GM18520 (cell line): Measurements from ENCODE around the gene CD79A.

Experiments used
- ATAC-seq: cut with Tn5 transposase; IDR thresholded peaks from one replicate; pipeline ENCODE4 v1.9.1; 2021; ENCODE audit not compliant: unreplicated experiment

CD79A gene

DNA sequence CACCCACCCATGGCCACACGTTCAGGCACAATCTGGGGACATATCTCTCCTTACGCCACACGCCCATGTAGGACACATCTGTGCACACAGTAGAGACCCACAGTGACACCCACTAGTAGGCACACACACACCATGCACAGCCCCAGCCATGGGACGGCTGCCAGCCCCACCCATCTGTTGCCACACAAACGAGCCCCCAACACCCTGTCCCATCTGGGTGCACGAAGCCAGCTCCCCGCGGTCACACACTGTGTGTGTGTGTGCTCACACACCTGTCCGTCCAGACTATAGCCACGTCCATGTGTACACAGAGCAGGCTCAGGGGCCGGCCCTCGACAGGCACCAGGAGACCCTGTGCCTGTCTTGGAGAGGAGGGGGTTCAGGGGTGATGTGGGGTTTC, 40.6 kb downstream of the CD79A start:
- ATAC-seq = no peak

DNA sequence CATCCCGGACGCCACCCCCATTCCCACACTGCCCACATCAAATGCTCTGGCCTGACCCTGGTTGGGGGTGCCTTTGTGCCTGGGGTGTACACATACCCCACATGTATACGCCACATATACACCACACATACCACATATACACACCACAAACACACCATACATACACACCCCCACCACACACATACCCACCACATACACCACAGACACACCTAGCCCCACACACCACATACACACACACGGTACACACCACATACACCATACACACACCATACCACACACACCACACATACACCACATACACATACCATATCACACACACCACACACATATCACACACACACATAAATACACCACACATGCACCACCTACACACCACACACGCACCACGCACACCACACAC, 41.0 kb downstream of the CD79A start:
- no peak for ATAC-seq

DNA sequence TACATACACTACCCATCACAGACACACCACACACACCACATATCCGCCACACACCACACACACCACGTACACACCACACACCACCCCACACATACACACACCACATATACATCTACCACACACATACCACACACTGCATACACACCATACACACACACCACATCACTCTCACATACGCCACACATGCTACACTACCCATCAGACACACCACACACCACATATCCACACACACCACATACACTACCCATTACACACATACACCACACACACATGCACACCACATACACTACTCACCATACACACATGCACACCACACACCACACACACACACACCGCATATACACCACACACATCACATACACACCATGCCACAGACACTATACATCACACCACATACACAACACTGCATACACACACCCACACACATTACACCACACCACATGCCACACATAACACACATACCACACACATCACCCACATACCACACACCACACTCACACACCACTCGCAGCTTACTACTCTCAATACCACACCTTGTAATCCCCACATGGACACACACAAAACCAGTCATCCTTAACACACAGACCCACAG, 41.7 kb downstream of the CD79A start:
- ATAC-seq = no peak

DNA sequence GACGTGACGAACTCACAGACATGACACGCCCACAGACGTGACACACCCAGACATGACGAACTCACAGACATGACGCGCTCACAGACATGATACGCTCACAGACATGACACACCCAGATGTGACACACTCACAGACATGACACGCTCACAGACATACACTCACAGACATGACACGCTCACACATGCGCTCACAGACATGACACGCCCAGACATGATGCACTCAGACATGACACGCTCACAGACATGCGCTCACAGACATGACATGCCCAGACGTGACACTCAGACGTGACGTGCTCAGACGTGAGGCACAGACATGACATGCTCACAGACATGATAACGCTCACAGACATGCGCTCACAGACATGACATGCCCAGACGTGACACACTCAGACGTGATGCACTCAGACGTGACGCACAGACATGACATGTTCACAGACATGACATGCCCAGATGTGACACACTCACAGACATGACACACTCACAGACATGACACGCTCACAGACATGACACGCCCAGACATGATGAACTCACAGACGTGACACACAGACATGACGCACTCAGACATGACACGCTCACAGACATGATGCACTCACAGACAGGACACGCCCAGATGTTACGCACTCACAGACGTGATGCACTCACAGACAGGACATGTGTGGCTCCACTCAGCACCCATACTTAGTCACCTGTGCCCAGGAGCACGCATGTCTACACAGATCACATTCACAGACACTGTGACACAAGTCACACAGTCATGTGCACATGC, 43.1 kb downstream of the CD79A start:
- no peak for ATAC-seq

DNA sequence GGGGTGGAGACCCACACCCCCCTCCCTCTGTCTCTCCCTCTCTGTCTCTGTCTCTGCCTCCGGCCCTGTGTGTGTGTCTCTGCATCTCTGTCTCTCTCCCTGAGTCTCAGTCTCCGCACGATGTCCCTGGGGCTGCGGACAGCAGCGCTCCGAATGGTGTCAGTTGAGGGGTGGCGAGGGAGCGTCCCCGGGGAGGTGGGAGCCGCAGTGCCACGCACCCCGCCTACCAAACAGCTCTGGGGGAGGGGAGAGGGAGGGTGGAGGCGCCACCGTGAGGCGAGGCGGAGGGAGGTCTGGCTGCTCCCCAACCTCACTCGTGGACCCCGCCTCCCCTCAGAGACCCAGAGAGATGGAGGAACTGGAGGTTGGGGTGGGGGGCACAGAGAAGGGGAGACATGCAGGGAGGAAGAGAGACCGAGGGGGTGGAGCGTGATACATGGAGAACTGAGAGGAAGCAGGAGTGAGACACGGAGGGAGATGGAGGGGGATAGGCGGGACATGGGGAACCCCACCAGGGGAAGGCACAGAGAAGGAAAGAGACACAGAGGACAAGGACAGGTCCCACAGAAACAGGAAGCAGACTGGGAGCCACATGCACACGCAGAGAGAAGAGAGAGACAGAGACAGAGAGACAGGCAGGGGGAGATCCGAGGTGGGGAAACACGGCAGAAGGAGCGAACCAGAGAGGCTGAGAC, 44.0 kb downstream of the CD79A start:
- no peak for ATAC-seq

DNA sequence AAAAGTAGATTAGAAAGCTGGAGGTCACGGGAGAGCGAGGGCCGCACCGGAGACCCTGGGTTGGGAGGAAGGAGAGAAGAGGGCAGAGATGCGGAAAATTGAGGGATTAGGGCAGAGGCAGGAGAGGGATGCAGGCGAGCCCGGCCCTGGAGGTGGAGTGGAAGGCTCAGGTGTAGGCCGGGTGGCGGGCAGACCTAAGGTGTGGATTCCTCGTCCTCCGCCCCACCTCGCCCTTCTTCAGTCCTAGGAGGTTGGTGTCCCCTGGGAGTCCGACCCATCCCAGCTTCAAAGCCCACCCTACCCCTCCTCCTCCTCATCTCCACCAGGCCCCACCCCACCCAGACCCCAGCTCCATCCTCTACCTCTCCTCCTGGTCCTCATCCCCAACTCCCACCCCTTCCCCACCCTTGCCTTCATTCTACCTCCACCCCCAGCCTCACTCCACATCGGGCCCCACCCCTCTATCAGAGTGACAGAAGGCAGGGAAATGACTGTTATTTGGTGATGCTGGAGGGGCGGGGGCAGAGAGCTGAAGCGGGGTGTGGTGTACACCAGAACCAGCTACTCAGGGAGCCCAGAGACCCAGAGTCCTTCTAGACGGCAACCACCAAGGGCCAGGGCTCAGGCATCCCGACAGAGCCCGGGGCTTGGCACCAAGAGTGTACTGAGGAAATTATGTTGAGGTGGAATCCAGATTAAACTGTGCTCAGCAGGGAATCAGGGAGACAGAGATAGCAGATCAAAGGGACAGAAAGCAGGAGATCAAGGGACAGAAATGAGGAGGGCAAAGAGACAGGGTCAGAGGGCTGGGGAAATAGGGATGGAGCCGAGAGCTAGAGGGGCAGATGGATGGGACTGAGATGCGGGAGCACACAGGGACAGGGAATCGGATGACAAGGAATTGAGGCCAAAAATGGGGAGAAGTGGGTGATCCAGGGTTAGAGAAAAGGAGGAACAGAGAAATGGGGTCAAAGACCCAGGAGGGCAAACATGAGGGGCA, 44.8 kb downstream of the CD79A start:
- no peak for ATAC-seq

DNA sequence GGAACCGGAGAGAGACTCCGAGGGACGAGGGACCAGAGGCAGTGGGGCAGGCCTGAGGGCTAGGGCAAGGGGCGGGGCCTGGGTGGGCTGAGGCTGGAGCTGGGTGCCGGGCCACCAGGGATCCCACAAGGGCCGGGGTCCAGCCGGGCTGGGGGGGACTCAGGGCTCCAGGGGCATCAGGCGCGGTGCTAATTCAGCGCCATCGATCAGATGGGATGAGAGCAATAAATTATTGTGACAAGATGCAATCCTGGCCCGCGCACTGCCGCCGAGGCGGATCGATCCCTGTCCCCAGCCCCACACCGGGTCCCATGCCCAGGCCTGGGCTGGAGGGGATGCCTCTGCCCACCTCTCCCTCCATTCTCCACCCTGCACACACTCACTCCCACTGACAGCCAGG, 45.5 kb downstream of the CD79A start:
- ATAC-seq = no peak

DNA sequence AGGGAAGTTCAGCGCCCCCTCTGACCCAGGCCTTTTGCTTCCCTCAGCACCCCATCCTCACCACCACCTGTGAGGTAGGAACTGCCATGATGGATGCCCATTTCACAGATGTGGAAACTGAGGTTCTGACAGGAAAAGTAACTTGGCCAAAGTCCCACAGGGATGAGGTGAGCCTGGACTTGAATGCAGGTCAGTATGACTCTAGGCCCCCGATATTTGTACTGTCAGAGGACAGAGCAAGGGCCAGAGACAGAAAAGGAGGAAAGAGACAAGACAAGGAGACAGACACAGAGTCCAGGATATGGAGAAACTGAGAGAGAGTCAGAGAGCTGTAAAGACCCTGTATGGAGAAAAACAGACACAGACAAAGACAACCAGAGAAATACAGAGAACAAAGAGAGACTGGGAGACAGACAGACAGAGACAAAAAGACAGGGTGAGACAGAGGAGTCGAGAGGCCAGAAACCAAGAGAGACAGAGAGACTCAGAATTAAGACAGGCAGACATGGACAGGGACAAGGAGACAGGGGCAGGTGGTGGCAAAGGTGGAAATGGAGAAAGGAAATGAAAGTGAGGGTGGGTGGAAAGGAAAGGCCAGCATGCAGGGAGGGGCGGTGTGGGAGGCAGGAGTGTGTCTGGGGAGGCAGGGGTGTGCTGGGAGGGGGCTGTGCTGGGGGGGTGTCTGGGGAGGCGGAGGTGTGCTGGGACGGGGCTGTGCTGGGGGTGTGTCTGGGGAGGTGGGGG, 46.1 kb downstream of the CD79A start:
- no peak for ATAC-seq

DNA sequence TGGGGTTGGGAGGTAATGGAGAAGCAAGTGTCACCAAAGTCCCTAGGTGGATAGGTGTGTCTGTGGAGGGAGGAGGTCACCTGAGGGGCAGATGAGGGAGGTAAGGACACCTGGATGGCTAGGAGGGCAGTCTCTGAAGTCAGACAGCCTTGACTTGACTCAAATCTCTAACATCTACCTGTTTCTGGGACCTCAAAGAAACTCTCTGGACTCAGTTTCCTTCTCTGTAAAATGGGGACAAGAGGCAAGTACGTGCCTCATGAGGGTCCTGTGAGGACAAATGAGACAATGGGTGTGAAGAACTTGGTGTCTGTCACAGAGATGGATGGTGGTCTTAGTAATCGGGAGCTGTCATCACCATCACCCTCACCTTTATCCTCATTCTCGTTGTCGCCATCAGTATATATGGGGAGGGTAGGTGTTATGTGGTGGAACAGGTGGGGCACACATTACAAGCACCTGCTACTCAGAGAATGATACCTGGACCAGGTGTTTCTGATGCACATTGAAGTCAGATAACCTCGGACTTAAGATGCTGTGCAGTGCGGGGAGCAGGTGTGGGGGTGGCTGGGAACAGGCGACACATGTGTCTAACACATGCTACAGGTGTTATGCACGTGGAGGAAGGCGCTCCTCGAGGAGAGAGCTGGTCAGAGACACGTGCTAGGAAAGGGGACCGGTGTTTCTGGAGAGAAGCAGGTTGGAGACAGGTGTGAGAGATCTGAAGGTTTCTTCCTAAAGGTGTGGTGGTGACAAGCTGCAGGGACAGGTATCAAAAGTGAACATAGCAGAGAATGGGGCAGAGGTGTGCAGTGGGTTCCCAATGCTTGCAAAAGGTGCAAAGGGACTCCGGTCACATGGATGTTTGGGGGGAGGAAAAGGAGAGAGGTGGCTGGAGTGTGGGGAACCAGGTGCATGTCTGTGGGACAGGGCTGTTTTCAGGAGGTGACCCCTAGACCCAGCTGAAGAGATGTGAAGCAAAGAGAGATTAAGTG, 47.4 kb downstream of the CD79A start:
- no peak for ATAC-seq

DNA sequence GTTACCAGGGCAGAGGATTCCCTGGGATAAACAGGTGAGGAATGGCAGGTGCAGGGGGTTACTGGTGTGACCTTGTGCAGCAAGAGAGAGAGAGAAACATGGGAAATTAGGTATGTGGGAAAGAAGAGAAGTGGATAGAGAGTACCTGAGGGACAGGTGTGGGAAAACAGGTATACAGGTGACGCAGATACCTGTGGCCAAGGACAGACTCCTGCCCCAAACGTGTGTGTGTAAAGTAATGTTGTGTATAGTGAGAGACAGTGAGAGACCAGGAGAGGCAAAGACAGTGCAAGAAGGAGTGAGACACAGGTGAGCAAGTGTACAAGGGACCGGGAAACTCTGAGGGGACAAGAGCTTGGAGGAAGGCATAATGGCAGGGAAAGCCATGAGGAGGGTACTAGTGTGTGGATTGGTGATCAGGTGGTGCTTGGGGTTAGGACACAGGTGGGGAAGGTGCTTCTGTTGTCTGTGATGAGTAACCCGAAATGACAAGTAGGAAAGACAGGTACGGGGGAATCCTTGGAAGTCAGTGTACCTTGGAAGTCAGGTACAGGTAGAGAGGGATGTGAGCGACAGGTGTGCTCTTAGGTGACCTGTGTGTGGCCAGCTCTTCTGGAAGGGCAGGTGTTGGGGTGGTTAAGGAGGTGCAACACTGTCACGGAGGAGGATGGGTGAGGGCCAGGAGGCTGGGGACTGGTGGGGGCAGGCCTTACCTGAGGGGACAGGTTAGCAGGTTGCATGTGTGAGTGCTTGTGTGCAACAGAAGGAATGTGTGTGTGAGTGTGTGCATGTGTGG, 48.3 kb downstream of the CD79A start:
- no peak for ATAC-seq

DNA sequence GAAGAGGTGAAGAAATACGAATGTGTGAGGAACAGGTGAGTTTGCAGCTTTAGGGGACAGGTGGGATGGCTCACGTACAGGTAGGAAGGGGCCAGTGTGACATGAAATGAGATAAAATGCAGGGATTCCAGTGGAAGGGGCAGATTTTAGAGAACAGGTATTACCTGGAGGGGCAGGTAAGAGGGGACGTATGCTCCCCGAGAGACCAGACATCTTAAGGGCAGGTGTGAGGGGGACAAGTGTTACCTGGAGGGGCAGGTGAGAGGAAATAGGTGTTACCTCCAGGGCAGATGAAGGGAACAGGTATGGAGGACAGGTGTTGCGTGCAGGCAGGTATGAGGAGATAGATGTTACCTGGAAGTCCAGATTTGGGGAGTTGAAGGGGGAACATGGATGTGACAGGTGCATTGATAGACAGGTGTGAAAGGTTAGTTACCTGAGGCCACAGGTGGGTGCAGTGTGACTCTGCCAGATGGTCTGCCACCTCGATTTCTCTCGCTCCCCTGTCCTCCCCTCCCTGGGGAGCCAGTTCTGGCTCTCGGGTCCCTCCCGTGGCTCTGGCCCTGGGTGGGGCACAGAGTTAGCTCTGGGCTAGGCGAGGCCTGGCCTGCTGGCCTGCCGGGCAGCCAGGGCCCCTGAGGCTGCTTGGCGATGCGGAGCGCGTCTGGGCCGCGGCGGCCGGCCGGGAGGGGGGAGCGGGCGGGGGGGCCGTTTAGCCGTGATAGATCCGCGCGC, 49.1 kb downstream of the CD79A start:
- no peak for ATAC-seq

DNA sequence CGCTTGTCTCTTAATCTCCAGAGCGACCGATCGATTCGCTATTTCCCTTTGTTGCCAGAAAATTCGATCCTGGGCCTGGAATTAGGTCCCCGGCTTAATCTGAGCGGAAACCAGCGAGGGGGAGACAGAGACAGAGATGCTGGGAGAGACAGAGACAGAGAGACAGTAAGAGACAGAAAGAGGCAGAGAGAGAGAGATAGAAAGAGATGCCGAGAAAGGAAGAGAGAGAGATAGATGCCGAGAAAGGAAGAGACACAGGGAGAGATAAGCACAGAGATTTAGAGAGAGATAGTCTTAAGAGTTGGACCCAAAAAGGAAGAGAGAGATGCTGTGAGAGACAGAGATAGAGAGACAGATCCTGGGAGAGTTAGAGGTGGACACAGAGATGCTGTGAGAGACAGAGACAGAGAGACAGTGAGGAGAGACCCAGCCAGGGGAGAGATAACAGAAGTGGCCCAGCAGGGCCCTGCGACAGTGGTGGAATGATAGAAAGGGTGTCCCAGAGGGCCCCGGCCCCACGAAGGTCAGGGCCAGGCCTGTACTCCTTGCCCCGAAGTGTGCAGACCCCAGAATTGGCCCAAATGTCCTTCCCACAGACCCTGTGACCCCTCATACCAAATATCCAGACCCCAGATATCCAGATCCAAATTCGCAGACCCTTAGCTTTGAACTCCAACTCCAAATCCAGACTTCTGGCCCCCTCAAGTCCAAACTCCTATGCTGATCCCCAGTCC, 49.9 kb downstream of the CD79A start:
- ATAC-seq = no peak

DNA sequence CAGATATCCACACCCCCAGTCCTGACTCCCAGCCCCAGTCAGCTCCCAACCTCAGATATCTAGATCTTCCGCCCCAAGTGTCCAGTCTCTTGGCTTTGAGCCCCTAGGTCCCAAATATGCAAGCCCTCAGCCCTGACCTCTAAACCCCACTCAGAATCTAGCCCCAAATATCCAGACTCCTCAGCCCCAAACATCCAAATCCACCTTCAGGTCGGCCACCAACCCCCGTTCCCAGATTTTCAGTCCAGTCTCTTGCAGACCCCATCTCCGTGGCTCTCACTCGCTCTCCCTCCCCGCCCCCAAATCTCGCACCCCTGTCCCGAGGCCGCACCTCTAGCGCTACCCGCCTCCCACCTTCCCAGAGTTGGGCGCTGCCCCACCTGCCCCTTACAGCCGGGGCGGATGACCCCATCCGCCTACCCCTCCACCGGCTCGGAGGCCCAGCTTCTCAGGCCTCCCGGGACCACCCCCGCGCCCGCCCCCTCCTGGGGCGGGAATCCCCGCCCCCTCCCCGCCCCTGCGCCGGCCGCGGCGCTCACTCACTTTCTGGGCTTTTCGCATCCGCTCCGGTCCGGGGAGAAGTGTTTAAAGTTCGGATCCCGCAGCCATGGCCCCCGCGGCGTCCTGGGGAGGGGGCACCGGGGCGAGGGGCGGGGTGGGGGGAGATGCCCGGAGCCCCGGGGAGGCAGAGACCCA, 50.6 kb downstream of the CD79A start:
- ATAC-seq = no peak

DNA sequence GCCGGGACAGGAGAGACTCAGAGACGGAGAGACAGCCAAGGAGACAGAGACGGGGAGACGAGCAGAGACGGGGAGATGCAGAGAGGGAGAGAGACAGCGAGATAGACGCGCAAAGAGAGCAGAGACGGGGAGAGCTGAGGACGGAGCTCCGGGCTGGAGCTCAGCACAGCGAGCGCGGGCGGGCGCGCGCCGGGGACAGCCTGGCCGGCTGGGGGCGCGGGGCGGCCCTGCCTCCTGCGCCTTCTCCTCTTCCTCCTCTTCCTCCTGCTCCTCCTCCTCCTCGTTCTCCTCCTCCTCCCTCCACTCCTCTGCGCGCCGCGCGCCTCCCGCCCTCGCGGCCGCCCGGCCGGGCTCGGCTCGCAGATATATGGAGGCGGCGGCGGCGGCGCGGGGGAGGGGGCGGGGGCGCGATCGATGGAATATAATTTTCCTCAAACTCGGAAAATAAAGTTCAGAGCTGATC, 51.2 kb downstream of the CD79A start, which contains the start of gene ERFL:
Gene ERFL, minus strand, starts transcription at position 229 of the 463 bp plus-strand sequence. CDS start 15,530 bp downstream, outside the sequence.
- ATAC-seq = no peak

DNA sequence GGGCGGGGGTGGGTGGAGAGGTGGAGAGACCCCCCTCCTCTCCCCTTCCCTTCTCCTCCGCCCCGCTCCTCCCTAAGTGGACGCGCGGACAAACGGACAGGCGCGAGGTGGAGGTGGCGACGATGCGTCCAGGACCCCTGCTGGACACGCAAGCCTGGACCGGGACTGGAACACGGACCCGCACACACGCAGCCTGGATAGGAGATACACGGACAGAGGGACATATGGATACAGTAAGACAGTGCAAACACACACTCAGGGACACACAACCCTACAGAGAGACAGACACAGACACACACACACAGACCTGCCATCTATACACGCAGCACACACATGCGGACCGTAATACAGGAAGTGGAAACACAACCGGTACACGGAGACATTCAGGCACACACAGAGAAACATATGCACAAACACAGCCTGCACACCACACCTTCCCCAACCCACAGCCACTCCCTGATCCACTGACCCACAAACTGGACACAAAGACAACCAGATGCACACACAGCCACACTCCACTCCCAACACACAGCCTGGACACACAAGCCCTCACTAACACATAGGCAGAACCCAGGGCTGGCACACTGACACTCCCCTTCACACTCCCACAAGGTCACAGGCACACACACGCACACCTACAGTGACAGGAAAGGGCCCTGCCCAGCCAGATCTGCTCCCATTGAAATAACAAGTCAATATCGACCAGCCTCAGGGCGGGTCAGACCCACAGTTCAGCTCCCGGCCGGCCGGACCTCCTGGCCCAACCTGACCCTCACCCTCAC, 51.9 kb downstream of the CD79A start:
- ATAC-seq = no peak
